GM12873 (cell line): ENCODE measurements around the gene DSCAM.

Source experiments
- CTCF ChIP-seq: IDR thresholded peaks from 2 replicates; pipeline ENCODE4 v1.5.1; 2012; ENCODE audit warnings: low read depth, mild to moderate bottlenecking, moderate library complexity, low read length, control low read depth; ENCODE audit not compliant: insufficient read depth; ENCODE audit errors: missing control alignments

The DSCAM gene

GRCh38 chr21:40568807-40569206 lies 278.2 kb downstream of the DSCAM start:
- no peak for TF ChIP-seq CTCF

GRCh38 chr21:40567501-40567900 lies 279.5 kb downstream of the DSCAM start:
- TF ChIP-seq CTCF = no peak

- no peak for TF ChIP-seq CTCF
Measured at GRCh38 chr21:40566486-40566885, 280.5 kb downstream of the DSCAM start.

- no peak for TF ChIP-seq CTCF
Measured at GRCh38 chr21:40564318-40564717, 282.6 kb downstream of the DSCAM start.

GRCh38 chr21:40563900-40564299 lies 283.1 kb downstream of the DSCAM start:
- TF ChIP-seq CTCF = no peak

- TF ChIP-seq CTCF = no peak
Measured at GRCh38 chr21:40562242-40563002, 284.5 kb downstream of the DSCAM start.

GRCh38 chr21:40556442-40556968 lies 290.5 kb downstream of the DSCAM start:
- TF ChIP-seq CTCF = no peak
